Measurements from ENCODE around the gene NOTCH2. TPM values are rescaled to one million over a fixed set of nuclear protein-coding genes. Genes with fewer than 3 reads are reported as not detected.

NOTCH2 gene
- total RNA-seq, 1 donor from 2014 or later, result 84.2 TPM

DNA sequence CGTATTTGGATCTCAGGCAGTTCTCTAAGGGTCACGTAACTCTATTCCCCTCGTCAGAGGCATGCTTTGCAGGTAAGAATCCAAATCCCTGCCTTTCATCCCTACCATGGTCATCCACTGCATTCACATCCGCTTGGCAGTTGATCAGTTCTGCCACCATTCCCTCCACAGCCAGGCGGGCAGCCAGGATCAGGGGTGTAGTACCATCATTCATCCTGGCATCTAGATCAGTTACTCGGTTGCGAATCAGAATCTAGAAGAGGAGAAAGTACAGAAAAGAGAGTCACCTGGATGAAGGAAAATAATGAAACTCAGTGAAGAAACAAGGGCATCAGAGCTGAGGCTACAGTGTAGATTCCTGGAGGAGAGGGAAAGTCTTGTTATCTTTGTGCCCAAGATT, 151.2 kb downstream of the NOTCH2 start:
- no peak overlapping the region for H3K4me3 Mint-ChIP-seq
- H3K9me3 Mint-ChIP-seq, result no peaks in the 10 kb centered on the region
- H3K27ac Mint-ChIP-seq (ENCODE audit: unreplicated experiment), result no peak overlapping the region
- DNase-seq (ENCODE audit: low read depth, low spot score), result no peak
- TF ChIP-seq, protein P1, sequence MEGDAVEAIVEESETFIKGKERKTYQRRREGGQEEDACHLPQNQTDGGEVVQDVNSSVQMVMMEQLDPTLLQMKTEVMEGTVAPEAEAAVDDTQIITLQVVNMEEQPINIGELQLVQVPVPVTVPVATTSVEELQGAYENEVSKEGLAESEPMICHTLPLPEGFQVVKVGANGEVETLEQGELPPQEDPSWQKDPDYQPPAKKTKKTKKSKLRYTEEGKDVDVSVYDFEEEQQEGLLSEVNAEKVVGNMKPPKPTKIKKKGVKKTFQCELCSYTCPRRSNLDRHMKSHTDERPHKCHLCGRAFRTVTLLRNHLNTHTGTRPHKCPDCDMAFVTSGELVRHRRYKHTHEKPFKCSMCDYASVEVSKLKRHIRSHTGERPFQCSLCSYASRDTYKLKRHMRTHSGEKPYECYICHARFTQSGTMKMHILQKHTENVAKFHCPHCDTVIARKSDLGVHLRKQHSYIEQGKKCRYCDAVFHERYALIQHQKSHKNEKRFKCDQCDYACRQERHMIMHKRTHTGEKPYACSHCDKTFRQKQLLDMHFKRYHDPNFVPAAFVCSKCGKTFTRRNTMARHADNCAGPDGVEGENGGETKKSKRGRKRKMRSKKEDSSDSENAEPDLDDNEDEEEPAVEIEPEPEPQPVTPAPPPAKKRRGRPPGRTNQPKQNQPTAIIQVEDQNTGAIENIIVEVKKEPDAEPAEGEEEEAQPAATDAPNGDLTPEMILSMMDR (conservative IDR thresholded peaks at IDR 0.05), result no peak
- no peaks in the 10 kb centered on the region for H3K4me1 Mint-ChIP-seq
- peaks cover 56% of the 10 kb centered on the region for H3K36me3 Mint-ChIP-seq (ENCODE audit: low read depth)
- H3K27me3 Mint-ChIP-seq (ENCODE audit: low read depth), result no peaks in the 10 kb centered on the region

DNA sequence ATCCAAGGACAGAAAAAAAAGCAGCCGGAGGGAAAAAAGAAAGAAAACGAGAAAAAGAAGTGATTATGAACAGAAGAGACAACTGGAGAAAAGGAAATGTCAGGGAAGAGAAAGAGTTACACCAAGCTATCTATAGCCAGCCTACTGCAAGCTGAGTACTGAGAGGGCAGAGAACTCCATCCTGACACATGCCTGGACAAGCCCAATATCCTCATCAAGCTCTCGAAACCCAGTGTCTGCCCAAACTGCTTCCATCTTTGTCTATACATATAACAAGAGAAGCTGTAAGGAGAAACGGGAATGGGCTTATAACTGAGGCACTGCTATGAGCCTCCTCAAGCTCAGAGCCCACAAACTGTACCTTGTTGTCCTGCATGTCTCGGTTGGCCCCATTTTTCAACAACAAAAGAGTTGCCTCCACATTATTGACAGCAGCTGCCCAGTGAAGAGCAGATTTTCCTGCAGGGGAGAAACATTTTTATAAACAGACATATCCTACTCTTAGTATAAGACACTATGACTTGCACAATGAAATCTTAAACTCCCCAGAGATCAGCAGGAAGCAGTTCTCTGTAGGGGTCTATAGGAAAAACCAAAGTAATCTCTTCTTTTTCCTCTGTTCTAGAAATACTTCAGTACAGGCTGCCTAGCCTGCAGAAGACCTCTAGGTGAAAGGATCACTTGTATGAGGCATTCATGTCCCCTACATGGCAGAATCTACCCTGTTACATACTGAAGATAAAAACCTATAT, 152.0 kb downstream of the NOTCH2 start:
- Mint-ChIP-seq H3K36me3 (ENCODE audit: low read depth) (peaks cover 55% of the 10 kb centered on the region), H3K27me3 (ENCODE audit: low read depth) (no peaks in the 10 kb centered on the region), H3K27ac (ENCODE audit: unreplicated experiment) (no peak overlapping the region), H3K4me3 (no peak overlapping the region), H3K9me3 (no peaks in the 10 kb centered on the region), H3K4me1 (no peaks in the 10 kb centered on the region)
- TF ChIP-seq, protein P1 (conservative IDR thresholded peaks at IDR 0.05), result no peak
- DNase-seq (ENCODE audit: low read depth, low spot score), result no peak

DNA sequence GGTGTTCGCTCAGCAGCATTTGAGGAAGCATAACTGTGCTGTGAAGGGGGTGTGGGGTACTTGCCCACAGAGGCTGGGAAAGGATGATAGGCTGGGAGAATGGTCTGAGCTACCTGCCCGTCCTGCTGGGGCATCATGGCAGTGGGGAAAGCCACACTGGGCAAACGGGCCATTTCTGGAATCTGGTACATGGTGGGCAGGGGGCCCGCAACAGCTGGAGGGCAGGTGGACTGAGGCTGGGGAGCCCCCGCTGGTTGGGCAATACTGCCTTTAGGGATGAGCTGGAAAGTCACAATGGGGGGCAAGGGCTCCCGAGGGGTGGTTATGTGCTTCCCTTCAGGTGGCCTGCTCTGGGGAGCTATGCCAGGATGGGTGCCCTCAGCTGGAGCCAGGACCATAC, 153.9 kb downstream of the NOTCH2 start:
- peaks cover 43% of the 10 kb centered on the region for H3K36me3 Mint-ChIP-seq (ENCODE audit: low read depth)
- no peak overlapping the region for H3K27ac Mint-ChIP-seq (ENCODE audit: unreplicated experiment)
- no peaks in the 10 kb centered on the region for H3K27me3 Mint-ChIP-seq (ENCODE audit: low read depth)
- H3K4me1 Mint-ChIP-seq, result no peaks in the 10 kb centered on the region
- H3K9me3 Mint-ChIP-seq, result no peaks in the 10 kb centered on the region
- DNase-seq (ENCODE audit: low read depth, low spot score), result no peak
- H3K4me3 Mint-ChIP-seq, result no peak overlapping the region
- TF ChIP-seq, protein P1 (conservative IDR thresholded peaks at IDR 0.05), result no peak

DNA sequence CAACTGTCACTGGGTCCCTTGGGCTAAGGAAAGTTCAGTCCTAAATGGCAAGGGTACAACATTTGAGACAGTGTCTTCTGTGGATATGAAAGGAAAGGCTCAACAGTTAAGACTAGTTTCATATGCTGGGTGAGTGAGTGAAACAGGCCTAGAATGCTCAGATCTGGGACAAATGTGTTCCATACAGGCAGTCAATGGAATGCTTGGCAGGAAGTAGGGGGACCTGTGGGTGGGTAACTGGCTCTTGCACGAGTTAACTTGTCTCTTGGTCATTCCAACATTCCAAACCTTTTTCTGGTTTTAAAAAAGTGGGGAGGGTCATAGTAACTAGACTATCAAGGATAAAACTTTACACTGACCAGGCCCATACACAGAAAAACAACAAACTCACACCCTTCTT, 155.4 kb downstream of the NOTCH2 start:
- H3K4me3 Mint-ChIP-seq, result no peak overlapping the region
- TF ChIP-seq, protein P1 (conservative IDR thresholded peaks at IDR 0.05), result no peak
- H3K27ac Mint-ChIP-seq (ENCODE audit: unreplicated experiment), result no peak overlapping the region
- DNase-seq (ENCODE audit: low read depth, low spot score), result no peak
- no peaks in the 10 kb centered on the region for H3K9me3 Mint-ChIP-seq
- H3K36me3 Mint-ChIP-seq (ENCODE audit: low read depth), result peaks cover 37% of the 10 kb centered on the region
- no peaks in the 10 kb centered on the region for H3K4me1 Mint-ChIP-seq
- H3K27me3 Mint-ChIP-seq (ENCODE audit: low read depth), result no peaks in the 10 kb centered on the region

DNA sequence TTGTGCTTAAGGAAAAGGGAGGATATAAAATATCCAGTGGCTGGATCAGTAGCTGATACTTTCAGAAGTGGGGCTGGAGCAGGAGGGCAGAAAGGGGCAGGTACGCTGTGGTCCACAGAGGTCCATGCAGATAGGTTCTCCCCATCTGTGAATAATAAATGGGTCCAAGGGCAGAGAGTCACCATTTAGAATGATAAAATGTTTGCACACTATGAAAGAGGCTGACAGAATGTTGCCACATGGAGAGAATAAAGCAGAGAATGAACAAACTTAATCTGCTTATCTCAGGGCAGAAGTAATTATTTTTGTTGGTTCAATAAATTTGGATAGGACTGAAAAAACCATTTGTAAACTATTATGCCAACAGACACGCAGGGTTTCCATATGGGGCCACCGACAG, 156.5 kb downstream of the NOTCH2 start:
- Mint-ChIP-seq H3K27me3 (ENCODE audit: low read depth) (no peaks in the 10 kb centered on the region), H3K4me1 (no peaks in the 10 kb centered on the region), H3K9me3 (no peaks in the 10 kb centered on the region), H3K36me3 (ENCODE audit: low read depth) (peaks cover 29% of the 10 kb centered on the region), H3K4me3 (no peak overlapping the region), H3K27ac (ENCODE audit: unreplicated experiment) (no peak overlapping the region)
- TF ChIP-seq, protein P1 (conservative IDR thresholded peaks at IDR 0.05), result no peak
- no peak for DNase-seq (ENCODE audit: low read depth, low spot score)

Measured in neural crest cell (in vitro differentiated cells).